ENCODE measurements around the gene GIMAP4.
A peak's percentile ranks its signal among the peaks of the same experiment; 100 is the strongest.
"Not testable (repeated sequence)": the region's sequence is repeated elsewhere in the genome, so short reads cannot be mapped to it uniquely, and the experiment has no call there.

Gene GIMAP4

DNA sequence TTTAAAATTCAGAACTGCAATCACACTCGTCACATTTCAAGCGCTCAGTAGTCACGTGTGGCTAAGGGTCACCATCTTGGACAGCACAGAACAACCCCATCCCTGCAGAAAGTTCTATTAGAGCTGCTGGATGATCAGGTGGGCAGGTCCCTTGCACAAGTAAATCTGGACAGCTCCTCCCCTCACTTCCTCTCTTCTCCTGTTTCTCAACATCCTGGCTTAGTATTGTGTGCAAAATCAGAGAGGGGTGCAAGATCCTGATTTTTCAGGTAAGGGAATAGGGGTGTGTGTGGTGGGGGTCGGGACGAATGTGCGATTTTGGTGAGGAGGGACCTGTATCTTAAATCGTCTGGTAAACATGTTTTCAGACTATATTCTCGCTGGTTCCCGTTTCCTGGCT is at the start of gene GIMAP4:
TSS of gene GIMAP4 (plus strand) at position 222 of the 400 bp plus-strand sequence. CDS start 2,512 bp downstream, outside the sequence.
- no peak for DNase-seq

GRCh38 chr7:150519310-150519709 is 47.9 kb upstream of the GIMAP4 start:
- DNase-seq = no peak

- no peak for DNase-seq
These were observed 47.0 kb upstream of the GIMAP4 start for GRCh38 chr7:150520145-150520544.

- DNase-seq = not testable (repeated sequence)
These were observed 44.3 kb upstream of the GIMAP4 start for GRCh38 chr7:150522931-150523330.

DNA sequence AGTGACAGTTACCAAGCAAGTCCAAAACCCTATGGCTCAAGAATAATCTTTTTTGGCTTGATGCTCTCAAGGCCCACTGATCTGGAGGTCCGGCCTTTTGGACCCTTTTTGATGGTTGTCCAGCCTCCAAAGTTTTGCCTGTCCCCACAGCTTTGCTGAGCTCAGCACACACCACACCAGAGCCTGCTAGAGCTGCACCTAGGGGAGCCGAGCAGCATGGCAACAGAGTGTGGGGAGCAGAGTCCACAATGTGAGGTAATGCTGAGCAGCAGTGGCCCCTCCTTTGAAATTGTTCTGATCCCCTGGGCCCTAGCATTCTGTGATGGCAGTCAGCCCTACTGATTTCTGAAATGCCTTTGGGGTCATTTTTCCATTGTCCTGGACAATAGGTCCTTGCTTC is 43.2 kb upstream of the GIMAP4 start:
- DNase-seq = peak; percentile 1

- DNase-seq = no peak
These were observed 35.5 kb upstream of the GIMAP4 start for GRCh38 chr7:150531704-150532103.

DNA sequence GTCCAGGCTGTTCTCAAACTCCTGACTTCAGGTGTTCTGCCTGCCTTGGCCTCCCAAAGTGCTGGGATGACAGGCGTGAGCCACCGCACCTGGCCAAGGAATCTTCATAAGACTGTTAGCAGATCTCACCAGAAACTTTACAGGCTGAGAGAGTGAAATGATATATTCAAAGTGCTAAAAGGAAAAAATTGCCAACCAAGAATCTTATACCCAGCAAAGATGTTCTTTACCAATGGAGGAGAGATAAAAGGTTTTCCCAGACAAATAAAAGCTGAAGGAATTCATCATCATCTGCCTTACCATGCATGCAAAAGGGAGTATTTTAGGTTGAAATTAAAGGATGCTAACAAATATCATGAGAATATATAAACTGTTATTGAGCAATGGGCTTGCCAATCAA is 28.9 kb upstream of the GIMAP4 start:
- DNase-seq = peak; percentile 1

DNA sequence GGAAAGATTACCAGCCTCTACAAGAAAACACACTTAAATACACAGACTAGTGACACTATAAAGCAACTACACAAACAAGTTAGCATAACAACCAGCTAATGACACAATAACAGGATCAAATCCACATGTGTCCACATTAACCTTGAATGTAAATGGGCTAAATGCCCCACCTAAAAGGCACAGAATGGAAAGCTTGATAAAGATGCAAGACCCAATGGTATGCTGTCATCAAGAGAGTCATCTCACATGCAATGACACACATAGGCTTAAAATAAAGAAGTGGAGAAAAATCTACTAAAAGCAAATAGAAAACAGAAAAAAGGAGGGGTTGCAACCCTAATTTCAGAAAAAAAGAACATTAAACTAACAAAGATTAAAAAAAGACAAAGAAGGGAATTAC is 14.0 kb upstream of the GIMAP4 start:
- DNase-seq = no peak

GRCh38 chr7:150556521-150557138 is 10.6 kb upstream of the GIMAP4 start:
- DNase-seq = no peak

DNA sequence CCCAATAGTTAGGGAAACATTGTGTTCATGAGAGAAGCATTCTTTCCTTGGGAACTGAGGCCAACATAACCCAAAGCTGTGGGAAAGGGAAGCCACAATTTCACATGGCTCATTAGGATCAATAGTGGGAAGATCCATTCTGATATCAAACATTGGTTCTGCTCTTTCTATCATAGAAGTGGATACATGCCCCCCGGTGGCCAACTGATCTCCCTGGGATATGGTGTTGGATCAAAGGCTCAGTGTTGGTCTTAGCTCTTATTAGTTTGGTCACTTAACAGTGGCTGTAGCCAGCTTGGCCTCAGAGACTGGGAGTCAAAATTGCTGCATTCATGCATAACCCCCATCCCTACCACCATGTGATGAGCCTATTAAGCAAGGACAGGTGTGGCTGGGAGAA is 6.7 kb upstream of the GIMAP4 start:
- DNase-seq = no peak

DNA sequence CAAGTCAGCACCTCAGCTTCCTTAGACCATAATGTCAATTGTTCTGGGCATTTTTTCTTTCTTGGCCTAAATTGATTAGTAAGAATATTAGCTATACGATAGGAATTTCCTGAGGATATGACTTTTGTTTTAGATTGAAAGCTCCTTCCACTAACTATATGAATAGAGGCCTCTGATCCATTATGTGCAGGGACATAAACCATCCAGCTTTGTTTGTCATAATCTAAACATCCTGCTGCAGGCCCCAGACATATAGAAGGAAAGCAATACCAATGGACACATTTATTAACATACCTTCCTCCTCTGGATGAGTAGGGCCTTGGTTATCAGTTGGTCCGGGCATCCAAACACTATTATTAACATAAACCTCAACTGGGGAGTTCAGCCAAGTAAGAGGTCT is 4.3 kb upstream of the GIMAP4 start:
- no peak for DNase-seq

- no peak for DNase-seq
These were observed 3.2 kb upstream of the GIMAP4 start for GRCh38 chr7:150564006-150564405.

DNA sequence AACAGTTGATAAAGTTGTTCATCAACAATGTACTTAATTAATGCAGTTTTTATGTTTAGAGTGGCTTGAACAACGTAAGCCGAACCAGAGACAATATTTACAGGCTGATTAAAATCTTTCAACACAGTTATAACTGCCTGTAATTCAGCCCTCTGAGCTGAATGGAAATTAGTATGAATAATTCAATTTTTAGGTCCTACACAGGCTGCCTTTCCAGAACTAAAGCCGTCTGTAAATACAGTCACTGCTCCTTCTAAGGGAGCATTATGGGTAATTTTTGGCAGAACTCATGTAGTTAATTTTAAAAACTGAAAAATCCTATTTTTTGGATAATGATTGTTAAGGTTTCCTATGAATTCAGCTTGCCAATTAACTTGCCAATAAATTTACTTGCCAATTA is 2.6 kb upstream of the GIMAP4 start:
- DNase-seq = no peak

- no peak for DNase-seq
These were observed 2.0 kb upstream of the GIMAP4 start for GRCh38 chr7:150565239-150565638.

DNA sequence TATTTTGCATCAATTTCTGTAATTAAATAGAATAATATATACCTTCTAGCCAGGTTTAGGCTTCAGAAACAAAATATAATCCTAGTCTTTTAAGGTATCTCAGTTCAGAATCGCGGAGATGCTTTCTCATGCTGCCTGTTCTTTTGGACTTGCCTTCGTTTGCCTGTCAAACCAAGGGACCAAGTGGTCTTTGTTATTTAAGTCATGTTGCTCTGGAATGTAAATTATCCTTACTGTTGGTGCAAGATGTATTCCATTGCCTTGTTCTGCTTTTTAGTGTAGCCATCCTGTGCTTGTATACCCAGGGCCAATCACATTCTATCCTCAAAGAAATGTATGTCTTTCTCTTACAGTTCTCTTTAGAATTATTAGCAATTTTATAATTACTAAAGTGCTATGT is 1.1 kb upstream of the GIMAP4 start:
- DNase-seq = no peak

- no peak for DNase-seq
These were observed 618 bp upstream of the GIMAP4 start for GRCh38 chr7:150566572-150566971.

GRCh38 chr7:150567871-150568301 is 696 bp downstream of the GIMAP4 start:
- no peak for DNase-seq

DNA sequence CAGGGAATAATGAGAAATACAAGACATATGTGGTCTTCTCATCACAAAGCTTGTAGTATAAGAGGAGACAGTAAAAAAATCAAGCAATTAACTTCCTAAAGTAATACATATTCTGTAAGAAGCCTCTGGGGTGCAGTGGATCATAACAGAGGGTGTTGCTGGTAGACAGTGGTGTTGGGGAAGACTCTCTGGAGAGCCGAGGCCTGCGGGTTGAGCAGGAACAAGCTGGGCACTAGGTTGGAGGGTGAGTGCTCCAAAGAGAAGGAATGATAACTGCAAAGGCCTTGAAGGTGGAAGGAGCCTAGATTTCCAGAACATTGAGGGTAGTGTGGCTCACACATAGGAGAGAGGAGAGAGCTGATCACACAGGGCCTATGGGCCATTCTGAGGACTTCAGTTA is 1.5 kb downstream of the GIMAP4 start:
- no peak for DNase-seq

DNA sequence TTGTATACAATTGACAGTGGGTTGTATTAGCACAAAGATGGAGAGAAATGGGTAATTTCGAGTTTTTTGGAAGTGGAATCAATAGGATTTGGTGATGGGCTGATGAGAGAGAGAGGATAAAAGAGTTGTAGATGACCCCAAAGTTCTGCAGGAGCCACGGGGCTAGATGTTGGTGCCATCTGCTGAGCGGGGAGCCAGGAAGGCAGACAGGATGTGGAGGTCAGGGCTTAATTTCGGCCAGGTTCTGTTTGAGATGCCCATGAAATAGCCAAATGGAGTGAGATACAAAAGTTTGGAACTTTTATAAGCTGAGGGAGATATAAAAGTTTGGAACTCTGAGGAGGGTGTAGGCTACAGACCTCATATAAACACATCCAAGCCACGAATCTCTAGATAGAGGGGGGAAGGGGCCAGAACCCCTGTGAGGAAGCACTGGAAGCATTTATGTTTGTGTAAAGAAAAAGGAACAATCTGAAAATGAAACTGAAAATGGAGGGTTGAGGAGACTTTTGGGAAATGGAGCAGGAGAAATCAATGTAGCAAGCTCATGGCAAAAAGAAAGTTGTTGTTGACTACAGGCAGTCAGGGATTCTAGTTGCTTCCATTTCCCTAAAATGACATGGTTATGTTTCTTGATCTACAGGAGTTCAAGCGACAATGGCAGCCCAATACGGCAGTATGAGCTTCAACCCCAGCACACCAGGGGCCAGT is 2.2 kb downstream of the GIMAP4 start:
- no peak for DNase-seq

DNA sequence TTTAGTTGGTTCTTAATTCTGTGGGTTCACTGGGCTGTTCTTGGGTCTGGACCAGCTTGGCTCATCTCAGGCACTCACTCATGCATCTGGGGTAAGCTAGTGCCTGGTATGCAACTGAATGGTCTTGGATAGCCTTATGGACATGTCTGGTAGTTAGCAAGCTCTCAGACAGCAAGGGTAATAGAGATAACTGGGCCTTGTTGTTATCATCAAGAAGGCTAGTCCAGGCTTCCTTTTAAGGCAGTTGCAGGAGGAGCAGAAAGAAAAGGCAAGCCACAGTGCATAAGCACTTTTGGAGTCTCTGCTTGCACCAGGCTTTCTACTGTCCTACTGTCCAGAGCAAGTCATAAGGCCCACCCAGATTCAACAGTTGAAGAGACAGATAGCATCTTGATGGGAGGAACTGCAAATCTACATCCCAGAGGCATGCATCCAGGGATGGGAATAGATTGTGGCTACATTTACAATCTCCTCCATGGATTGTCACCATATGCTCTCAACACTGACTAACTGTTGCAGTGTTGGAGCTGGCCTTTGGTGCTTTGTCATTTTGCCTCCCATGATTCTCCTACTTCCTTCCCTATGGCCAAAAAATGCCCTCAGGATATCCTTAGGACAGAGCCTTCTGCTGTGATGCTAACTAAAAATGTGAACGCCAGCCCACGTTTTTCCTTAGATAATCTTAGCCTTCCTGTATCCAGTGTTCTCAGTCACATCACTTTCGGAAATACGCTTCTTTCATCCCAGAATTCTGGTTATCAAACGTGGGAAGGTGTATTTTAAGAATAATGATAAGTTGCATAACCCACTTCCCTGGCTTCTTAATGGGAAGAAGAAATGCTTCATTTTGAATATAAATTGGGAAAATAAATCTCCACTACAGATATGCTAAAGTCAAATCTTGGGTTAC is 3.6 kb downstream of the GIMAP4 start:
- no peak for DNase-seq

- DNase-seq = no peak
These were observed 5.3 kb downstream of the GIMAP4 start for GRCh38 chr7:150572496-150572895.

DNA sequence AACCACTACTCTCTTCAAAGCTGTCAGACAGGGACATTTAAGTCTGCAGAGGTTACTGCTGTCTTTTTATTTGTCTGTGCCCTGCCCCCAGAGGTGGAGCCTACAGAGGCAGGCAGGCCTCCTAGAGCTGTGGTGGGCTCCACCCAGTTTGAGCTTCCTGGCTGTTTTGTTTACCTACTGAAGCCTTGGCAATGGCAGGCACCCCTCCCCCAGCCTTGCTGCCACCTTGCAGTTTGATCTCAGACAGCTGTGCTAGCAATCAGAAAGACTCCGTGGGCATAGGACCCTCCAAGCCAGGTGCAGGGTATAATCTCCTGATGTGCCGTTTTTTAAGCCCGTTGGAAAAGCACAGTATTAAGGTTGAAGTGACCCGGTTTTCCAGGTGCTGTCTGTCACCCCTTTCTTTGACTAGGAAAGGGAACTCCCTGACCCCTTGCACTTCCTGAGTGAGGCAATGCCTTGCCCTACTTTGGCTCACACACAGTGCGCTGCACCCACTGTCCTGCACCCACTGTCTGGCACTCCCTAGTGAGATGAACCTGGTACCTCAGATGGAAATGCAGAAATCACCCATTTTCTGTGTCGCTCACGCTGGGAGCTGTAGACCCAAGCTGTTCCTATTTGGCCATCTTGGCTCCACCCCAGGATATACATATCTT is 12.9 kb downstream of the GIMAP4 start:
- DNase-seq = not testable (repeated sequence)

All from eye (tissue), 1 donor.